Left lung (tissue), 10 donors: Measurements from ENCODE around the gene NRBF2. TPM values are rescaled to one million over a fixed set of nuclear protein-coding genes. Genes with fewer than 3 reads are reported as not detected.

Source experiments
- ATAC-seq: fragments of 200-7000 bp; cut with Tn5 transposase; one replicate; pipeline ENCODE4 v1.9.1; 2020; ENCODE audit warnings: moderate library complexity
- DNase-seq, 4 donors: peaks; one replicate each; pipeline ENCODE4 v3.0.0-alpha.2; 2013 to 2020
- H3K27ac ChIP-seq, 2 donors: fragments of 200-600 bp; sonication (generic) in 1 of 2; one replicate each; pipeline versions ENCODE4 v1.5.0 to v1.8.0; 2020 to 2021
- H3K27me3 ChIP-seq, 2 donors: fragments of 200-600 bp; sonication (generic) in 1 of 2; one replicate each; pipeline versions ENCODE4 v1.5.0 to v1.8.0; 2020 to 2021
- H3K36me3 ChIP-seq, 2 donors: fragments of 200-600 bp; sonication (generic) in 1 of 2; one replicate each; pipeline versions ENCODE4 v1.5.0 to v1.8.0; 2020 to 2021
- H3K4me1 ChIP-seq, 2 donors: fragments of 200-600 bp; one replicate each; pipeline ENCODE4 v1.8.0; 2021
- H3K4me3 ChIP-seq, 2 donors: fragments of 200-600 bp; sonication (generic) in 1 of 2; one replicate each; pipeline versions ENCODE4 v1.5.0 to v1.8.0; 2020 to 2021; ENCODE audit warnings: mild to moderate bottlenecking in 1 of 2
- H3K9me3 ChIP-seq, 2 donors: fragments of 200-600 bp; sonication (generic) in 1 of 2; one replicate each; pipeline versions ENCODE4 v1.5.0 to v1.8.0; 2020 to 2021
- intact Hi-C, 2 donors: fragments of 100-400 bp; cut with DNase I; formaldehyde crosslinking; loops; one replicate each; pipeline versions ENCODE4 v1.11.2 to v1.14.2; 2022
- polyA plus RNA-seq, 6 donors: library from polyadenylated mRNA; unstranded; fragments of 120-200 nt; gene quantifications; one replicate each; pipeline ENCODE4 v1.2.1, GENCODE V29; 2013; ENCODE audit not compliant: insufficient read length in 6 of 6
- total RNA-seq, 2 donors: library from RNA; stranded (reverse); fragmentation: NEBNext Ultra II Directional; extraction: Animal tissue kit (Norgen Biotek cat#: 25700); gene quantifications; one replicate each; pipeline ENCODE4 v1.2.1, GENCODE V29; 2021
- TF ChIP-seq, protein P1 (sequence below), 2 donors: fragments of 200-600 bp; sonication (generic) in 1 of 2; IDR thresholded peaks; one replicate each; pipeline versions ENCODE4 v1.5.0 to v1.8.0; 2021; ENCODE audit warnings: antibody characterized with exemption in 2 of 2
- donor health status: DM: no; HTN: yes; CAD: no.
- donor health status: DM: no; HTN: no; CAD: no.

Gene NRBF2
- total and polyA plus RNA-seq, 8 donors, result 19.0 to 24.1 (median 22.0) TPM

DNA sequence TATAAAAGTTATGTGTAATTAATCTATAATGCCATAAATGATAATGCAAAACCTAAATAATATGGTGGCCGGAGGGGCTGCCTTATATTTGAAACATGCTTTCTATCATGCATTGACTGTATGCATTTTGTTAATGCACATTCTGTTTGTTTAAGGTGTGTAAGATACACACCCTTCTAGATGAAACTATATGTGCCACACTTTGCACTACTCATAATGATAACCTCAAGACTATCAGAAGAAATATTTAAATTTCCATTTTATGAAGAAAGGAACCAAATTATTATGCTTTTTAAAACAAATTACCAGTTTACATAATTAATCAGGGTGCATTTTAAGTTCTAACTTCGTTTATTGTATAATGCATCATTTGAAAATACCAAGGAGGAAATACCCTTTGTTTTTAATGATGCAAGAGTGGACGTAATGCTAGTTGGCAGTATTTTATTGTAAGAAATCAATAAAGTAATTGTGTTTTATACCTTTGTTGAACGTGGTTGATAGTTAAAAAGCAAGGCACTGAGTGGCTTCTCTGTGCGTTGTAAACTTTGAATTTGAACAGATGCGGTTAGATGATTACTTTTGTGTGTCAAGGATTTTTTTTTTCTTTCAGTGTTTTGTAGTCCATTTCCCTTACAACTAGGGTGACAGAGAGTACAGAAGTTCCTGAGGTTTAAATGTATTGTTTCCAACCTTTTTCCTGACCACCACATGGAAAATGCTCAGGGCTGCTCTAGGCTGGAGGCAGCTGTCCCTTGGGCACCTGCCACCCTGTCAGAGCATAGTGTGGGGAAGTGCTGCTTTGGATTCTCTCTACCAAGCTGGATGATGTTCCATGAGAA is 21.6 kb downstream of the NRBF2 start:
- Histone ChIP-seq H3K4me1 (peaks cover 5 to 20% of the 10 kb centered on the region in 2 donors), H3K4me3 (no peak overlapping the region), H3K36me3 (peaks cover 0 to 53% of the 10 kb centered on the region in 2 donors), H3K27me3 (no peaks in the 10 kb centered on the region), H3K9me3 (no peaks in the 10 kb centered on the region), H3K27ac (peak overlapping the region in 1 of 2 donors; percentile 45)
- intact Hi-C loops, result no loop called here
- TF ChIP-seq, protein P1, sequence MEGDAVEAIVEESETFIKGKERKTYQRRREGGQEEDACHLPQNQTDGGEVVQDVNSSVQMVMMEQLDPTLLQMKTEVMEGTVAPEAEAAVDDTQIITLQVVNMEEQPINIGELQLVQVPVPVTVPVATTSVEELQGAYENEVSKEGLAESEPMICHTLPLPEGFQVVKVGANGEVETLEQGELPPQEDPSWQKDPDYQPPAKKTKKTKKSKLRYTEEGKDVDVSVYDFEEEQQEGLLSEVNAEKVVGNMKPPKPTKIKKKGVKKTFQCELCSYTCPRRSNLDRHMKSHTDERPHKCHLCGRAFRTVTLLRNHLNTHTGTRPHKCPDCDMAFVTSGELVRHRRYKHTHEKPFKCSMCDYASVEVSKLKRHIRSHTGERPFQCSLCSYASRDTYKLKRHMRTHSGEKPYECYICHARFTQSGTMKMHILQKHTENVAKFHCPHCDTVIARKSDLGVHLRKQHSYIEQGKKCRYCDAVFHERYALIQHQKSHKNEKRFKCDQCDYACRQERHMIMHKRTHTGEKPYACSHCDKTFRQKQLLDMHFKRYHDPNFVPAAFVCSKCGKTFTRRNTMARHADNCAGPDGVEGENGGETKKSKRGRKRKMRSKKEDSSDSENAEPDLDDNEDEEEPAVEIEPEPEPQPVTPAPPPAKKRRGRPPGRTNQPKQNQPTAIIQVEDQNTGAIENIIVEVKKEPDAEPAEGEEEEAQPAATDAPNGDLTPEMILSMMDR (IDR thresholded peaks at IDR 0.05), result no peak
- no peak for ATAC-seq
- no peak for DNase-seq

DNA sequence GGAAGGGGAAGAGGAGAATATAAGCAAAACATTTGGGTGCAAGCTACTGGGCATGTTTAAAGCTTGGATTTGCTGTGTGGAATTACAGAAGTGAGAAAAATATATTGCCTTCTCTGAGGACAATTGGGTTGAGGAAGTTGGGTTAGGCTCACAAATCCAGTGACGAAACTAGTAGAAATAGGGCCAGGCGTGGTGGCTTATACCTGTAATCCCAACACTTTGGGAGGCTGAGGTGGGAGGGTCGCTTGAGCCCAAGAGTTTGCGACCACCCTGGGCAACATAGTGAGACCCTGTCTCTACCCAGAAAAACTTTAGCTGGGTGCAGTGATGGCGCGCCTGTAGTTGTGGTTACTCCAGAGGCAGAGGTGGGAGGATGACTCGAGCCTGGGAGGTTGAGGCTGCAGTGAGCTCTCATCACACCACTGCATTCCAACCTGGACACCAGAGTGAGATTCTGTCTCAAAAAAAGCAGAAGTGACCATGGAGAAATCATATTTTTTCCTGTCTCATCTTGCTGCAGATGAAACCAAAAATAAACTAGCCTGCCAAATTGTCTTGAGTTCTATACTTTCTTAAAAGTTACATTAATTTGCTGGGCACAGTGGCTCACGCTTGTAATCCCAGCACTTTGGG is 22.4 kb downstream of the NRBF2 start:
- peak overlapping the region in 1 of 2 donors; percentile 45 for H3K27ac ChIP-seq
- TF ChIP-seq, protein P1 (IDR thresholded peaks at IDR 0.05), result no peak
- no peak overlapping the region for H3K4me3 ChIP-seq
- ATAC-seq, result no peak
- H3K36me3 ChIP-seq, result peaks cover 0 to 48% of the 10 kb centered on the region in 2 donors
- DNase-seq, result no peak
- H3K4me1 ChIP-seq, result peaks cover 5 to 20% of the 10 kb centered on the region in 2 donors
- no peaks in the 10 kb centered on the region for H3K9me3 ChIP-seq
- H3K27me3 ChIP-seq, result no peaks in the 10 kb centered on the region
- intact Hi-C loops, result no loop called here

DNA sequence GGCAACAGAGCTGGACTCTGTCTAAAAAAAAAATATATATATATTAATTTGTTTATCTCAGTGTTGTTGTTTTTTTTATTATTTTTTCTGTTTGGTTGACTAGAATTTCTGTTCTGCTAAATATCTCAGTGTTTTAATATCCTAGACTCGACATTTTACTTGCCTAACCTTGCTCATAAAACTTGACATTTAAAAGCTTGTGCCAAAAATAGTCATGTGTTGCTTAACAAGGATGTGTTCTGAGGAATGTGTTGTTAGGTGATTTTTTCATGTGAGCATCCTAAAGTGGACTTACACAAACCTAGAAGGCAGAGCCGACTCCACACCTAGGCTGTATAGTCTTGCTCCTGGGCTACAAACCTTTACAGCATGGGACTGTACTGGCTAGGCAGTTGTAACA is 23.1 kb downstream of the NRBF2 start:
- Histone ChIP-seq H3K4me3 (no peak overlapping the region), H3K36me3 (peaks cover 0 to 40% of the 10 kb centered on the region in 2 donors), H3K9me3 (no peaks in the 10 kb centered on the region), H3K27ac (no peak overlapping the region), H3K4me1 (peaks cover 5 to 20% of the 10 kb centered on the region in 2 donors), H3K27me3 (no peaks in the 10 kb centered on the region)
- intact Hi-C loops, result no loop called here
- DNase-seq, result no peak
- TF ChIP-seq, protein P1 (IDR thresholded peaks at IDR 0.05), result no peak
- no peak for ATAC-seq

DNA sequence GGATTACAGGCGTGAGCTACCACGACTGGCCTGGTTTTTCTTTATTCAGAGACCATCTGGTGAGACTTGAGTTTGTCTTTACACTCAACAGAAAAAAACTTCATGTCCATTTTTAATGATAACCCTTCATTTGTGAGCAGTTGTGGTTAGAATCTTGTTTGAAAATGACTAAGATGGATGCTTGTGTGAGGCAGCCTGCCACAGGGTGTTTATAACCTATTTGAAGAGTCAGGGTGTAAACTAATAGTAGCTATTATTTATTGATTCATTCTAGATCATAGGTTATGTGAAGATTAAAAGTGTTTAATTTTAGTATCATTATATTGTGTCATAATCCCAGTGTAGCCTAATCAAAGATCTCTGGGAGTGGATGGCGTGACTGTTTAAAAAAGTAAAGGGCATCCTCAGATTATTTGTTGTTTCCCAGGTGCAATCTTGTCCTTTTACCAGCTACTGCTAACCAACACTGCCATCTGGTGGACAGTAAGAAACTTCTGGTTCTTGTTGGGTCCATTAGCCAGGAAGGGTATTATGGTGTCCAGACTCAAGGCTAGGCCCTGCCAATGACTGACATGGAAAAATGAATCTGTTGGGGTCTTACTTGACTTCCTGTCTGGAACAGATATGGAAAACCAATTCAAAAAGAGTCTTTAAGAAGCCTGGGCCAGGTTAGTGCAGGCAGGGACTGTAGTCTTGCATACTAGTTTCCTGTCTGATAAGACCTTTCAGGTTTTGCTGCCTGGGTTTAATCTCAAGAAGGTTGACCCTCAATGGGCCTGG is 24.9 kb downstream of the NRBF2 start:
- TF ChIP-seq, protein P1 (IDR thresholded peaks at IDR 0.05), result peak; percentile 75 to 84
- ATAC-seq, result peak; percentile 94
- Histone ChIP-seq H3K4me3 (no peak overlapping the region), H3K9me3 (no peaks in the 10 kb centered on the region), H3K27me3 (no peaks in the 10 kb centered on the region), H3K27ac (no peak overlapping the region), H3K36me3 (peaks cover 0 to 25% of the 10 kb centered on the region in 2 donors), H3K4me1 (peaks cover 5 to 20% of the 10 kb centered on the region in 2 donors)
- intact Hi-C loops, result no loop called here
- peak in 2 of 4 donors; percentile 63 to 86 for DNase-seq
